Hematopoietic multipotent progenitor cell treated with erythropoietin and hydrocortisone succinate and interleukin-3 and kit ligand, for 15 days (in vitro differentiated cells): ENCODE data around the gene ATP5F1A.
"Not testable (repeated sequence)": the region's sequence is repeated elsewhere in the genome, so short reads cannot be mapped to it uniquely, and the experiment has no call there.

ENCODE experiments used
- DNase-seq: peaks from one replicate; pipeline ENCODE4 v3.0.0-alpha.2; 2015; ENCODE audit warnings: low spot score

ATP5F1A gene

DNA sequence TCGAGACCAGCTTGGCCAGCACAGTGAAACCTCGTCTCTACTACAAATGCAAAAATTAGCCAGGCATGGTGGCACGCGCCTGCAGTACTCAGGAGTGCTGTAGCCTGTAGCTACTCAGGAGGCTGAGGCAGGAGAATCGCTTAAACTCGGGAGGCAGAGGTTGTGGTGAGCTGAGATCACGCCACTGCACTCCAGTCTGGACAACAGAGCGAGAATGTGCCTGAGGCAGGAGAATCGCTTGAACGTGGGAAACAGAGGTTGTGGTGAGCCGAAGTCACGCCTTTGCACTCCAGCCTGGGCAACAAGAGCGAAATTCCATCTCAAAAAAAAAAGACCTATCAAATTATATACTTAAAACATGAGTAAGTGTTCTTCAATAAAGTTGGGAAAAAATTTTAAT, 50.7 kb downstream of the ATP5F1A start:
- DNase-seq: not testable (repeated sequence)

DNA sequence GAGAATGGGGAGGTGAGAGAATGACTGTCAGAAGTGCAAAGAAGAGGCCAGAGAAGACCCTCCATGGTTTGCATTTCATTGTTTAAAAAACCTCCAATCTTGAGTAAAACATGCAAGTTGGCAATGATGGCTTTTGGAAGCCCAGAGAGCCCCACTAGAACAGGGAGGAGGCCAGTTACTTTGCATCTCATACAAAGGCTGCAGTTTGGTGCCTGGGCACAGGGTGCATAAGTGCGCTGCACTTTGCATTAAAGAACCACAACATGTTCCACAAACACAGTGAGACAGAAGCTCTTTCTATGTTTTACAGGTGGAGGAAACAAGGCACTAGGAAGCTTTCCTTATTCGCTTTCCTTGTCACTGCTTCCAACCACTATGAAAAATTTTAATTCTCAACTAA, 51.4 kb downstream of the ATP5F1A start:
- no peak for DNase-seq

DNA sequence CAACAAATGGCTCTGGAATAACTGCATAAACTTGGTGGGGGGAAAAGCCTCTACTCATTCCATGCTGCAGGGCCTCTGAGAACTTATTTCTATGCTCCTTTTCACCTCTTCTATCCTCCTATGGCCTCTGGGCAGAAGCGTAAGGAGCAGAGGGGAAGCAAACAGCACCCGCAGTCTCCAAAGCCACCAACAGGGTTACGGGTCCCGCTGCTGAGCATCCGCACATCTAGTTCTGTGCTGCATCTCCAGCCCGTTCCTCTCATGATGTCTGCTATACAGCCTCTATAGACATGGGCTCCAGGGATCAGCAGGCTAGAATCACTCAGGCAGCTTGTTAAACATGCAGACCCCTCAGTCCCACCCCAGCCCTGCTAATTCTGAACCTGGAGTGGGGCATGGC, 52.0 kb downstream of the ATP5F1A start:
- DNase-seq: no peak

DNA sequence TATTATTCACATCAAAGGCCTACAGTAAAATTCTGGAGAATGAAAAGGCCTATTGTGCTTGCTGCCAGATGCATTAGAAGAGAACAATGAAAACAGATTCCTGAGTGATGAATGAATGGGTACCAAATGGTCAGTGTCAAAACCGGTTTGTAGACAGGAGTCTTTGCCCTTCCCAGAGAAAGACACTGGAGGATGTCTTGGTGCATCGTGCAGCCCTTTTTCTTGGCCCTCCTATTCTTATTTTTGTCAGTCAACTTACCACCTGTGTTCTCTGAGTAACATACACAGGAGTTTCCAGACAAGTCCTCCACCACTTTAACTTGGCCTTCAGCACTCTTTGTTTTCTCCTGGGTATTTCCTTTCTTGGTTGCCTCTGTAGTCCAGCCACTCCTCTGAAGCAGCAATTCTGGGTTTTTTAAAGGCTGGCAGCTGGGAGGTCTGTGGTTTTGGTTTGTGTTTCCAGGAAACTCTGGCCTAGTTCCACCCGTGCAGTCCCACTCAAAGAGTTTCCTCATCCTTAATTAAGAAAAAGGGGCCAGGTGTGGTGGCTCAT, 55.4 kb downstream of the ATP5F1A start:
- DNase-seq: no peak

DNA sequence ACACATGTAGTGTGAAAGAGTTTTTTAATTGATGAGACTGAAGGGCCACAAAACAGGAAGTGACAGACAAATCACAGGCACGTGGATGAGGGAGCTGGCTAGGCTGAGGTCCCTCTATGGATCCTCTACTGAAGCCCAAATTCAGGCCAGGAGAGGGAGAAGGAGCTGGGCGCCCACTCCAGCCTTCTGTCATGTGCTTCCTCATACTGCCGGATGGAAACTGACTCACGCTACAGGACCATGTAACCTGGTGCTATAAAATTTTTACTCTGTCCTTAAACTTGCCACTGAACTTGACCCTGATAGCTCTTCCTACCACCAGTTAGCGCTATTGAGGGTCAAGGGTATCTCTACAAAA, 57.4 kb downstream of the ATP5F1A start:
- no peak for DNase-seq

DNA sequence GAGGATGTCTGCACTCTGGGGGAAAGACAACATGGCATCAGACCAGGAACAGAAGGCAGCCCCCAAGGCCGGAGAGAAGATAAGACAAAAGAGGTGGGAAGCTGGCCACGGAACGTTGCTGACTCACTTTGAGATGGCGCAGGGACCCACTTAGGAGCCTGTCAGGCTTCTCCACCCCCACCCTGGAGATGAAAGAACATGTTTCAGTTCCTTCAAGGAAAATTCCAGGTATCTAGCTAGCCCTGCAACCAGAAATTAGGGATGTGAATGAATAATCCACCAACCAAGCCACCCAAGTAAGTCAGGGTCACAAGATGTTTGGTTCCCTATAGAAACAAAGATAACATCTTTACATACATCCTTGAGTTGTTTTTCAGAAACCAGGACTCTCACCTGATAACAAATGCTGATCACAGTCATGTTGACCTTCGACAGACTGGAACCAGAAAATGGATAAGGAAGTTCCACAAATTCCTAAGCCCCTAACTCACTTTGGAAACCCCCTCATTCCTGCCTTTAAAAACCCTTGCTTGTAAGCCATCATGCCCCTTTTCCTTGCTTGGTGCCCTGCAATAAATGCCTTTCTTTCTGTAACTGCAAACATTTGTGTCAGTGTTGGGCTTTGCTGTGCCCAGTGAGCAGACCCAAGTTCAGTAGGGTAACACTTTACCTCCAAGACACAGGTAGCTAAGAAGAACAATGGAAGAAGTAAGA, 57.9 kb downstream of the ATP5F1A start:
- DNase-seq: peak; percentile 44

DNA sequence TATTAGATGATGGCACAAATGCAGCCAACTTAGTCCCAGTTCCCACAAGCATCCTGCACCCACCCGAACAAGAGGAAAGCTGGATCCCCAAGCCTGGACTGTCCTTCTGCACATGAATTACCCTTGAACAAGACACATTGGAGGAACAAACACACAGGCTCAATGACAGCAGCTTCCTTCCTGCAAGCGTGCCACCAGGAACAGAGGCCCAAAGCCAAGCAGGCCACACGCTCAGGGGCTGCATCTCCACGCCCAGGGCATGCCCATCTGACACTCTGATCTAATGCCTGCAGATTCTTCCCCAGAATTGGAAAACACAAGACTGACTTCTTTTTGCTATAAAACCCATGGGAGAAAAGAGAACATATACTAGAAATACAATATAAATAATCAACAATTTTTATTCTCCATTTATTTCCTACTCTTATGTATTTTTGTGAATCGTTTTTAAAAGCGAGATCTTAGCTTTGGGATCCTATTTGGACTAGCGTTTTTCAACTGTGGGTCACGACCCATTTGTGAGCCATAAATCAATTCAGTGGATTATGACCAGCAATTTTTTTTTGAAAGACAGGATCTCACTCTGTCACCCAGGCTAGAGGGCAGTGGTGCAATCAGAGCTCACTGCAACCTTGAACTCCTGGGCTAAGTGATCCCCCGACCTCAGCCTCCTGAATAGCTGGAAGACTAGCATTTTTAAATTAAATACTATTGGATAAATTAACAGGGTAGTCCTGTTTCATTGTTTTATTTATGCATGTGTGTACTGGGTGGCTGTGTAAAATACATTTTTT, 60.4 kb downstream of the ATP5F1A start:
- DNase-seq: no peak

DNA sequence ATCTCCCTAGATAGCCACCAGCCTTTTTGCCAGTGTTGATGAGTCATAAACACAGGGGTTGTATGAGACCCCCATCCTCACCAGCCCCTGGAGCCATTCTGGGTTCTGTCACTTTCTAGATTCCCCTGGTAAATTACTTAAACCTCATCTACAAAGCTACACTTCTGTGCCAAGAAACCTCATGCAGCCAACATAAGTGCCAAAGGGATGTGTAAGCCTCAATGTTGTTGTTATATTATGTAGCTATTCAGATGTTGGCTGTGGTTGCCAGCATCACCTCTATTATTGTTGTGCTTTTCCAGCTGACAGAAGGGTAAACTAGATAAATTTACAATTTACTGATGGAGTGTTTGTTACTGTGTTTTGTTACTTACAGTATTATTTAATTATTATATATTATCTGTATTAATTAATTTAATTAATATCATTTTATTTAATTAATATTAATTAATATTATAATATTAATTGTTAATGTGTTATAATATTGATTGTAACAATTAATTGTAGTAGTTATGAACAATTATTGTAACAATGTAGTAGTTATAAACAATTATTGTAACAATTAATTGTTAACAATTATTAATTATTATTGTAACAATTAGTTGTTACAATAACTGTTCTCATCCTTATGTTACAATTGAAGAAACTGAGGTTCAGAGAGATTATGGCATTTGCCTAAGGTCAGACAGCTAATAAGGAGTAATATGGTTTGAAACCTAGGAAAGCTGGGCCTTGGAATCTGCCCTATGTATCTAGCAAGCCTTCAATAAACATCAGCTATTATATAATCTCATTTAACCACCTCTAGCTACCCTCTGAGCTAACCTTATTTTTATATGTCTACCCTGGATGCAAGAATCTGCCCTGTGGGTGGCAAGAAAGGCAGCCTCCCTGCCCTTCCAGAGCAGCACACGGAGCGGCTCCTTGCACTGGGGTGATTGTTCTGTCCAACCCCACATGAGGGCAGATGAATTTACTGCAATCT, 62.1 kb downstream of the ATP5F1A start:
- DNase-seq: no peak

DNA sequence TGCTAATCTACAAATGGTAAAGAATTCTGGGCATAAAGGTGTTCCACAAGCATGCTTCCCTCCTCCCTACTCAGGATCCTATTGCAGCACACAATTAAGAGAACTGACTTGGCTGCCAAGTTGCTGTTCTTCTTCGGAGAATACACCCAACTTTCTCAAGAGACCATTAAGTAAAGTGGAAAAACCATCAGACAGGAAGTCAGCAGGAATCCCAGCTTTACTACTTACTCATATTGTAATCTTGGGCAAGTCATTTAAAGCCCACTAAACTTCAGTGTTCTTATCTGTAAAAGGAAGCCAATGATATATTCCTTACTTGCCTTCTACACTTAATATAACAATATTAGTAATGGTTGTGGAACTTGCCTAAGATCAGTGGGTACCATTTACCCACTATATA, 63.9 kb downstream of the ATP5F1A start:
- DNase-seq: no peak

DNA sequence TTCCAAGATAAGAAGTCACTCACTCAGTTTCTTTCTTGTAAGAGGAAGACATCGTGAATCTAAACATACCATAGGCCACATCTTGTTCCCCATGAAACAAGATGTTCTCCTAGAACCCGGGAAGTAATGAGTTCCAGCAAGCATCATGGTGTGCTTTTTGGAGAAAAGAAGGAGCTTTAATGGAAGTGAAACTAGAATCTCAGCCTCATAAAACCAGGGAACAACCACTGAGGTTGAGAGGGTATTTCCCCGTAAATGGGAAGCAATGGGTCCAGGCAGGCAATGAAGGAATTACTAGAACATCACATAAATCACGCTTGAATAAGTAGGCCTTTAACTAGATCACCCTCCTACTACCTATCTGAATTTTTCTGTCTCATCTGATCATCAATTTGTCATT, 66.4 kb downstream of the ATP5F1A start:
- DNase-seq: no peak
